IPS-NIHi7 (cell line): Measurements from ENCODE around the gene CCDC18.

Source experiments
- DNase-seq: peaks from one replicate; pipeline ENCODE4 v3.0.0; 2012; ENCODE audit warnings: mixed read lengths; ENCODE audit errors: extremely low spot score

Gene CCDC18

GRCh38 chr1:93304716-93305138 is 124.2 kb downstream of the CCDC18 start:
- peak; percentile 61 for DNase-seq

- DNase-seq = no peak
These were observed 126.4 kb downstream of the CCDC18 start for GRCh38 chr1:93306920-93307319.

DNA sequence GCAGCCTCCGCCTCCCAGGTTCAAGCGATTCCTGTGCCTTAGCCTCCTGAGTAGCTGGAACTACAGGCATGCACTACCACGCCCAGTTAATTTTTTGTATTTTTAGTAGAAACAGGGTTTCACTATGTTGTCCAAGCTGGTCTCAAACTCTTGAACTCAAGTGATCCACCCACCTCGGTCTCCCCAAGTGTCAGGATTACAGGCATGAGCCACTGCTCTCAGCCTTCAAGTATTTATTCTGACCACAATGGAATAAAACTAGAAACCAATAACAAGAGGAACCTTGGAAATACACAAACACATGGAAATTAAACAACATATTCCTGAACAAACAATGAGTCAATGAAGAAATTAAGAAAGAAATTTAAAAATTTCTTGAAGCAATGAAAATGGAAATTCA is 132.5 kb downstream of the CCDC18 start:
- no peak for DNase-seq

DNA sequence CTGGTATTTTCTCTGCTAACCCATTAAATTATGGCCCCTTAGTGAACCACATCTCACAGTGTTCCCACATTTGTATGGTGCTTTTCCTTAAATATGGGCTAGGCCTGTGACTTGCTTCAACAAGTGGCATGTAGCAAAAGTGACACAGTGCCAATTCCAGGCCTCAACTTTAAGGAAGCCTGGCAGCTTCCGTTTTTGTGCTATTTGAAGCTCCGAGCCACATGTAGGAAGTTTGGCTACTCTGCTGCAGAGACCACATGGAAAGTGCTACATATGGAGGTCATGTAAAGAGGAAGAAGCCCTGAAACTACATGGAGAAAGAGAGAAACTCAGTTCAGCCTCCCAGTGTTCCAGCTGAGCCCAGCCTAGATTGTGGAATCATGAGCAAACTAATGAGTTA is 136.7 kb downstream of the CCDC18 start:
- no peak for DNase-seq

GRCh38 chr1:93317943-93318342 is 137.4 kb downstream of the CCDC18 start:
- DNase-seq = no peak

- DNase-seq = no peak
These were observed 141.2 kb downstream of the CCDC18 start for GRCh38 chr1:93321720-93322119.

DNA sequence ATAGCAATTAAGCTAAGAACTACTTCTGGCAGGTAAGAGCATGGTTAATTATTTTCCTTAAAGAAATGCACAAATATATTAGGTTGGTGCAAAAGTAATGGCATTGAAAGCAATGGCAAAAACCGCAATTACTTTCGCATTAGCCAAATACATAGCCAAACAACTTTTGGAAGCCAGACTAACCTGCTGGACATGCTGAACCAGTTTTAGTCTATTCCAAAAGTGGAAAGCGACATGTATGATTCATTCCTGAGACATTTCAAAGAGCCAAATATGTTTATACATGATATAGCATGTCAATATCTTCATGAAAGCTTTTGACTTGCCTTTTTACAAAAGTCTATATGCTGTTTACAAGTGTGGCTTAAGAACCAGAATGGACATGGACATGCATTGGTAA is 141.8 kb downstream of the CCDC18 start:
- no peak for DNase-seq

DNA sequence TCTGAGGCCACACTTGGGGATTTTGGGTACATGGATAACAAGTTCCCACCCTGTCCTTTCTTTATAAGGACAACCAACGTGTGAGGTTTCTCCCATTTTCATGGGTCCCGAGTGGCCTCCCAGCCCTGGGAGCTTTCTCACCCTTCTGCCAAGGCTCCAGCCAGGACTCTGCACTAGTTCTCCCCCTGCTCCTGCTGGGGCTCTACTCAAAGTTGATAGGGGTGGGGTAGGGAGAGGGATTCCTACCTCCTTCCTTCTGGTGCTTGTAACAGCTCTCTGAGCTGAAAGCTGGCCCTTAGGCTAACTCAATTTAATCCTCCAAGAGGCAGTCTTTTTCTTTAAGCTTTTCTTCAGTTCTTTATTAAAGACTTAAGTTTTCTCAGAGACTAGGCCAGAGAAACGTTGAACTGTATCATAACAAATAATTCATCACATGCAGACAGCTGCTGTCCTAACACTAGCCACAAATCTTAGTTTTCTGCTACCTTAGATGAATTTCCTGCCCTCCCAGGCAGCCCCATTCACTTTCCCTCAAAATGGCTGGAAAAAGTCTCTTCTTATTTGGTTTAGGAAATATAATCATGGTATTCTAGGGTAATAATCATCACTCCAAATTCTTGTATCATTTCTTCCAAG is 142.8 kb downstream of the CCDC18 start:
- DNase-seq = no peak

GRCh38 chr1:93324486-93325464 is 144.3 kb downstream of the CCDC18 start:
- DNase-seq = no peak
